ENCODE data around the gene SMYD1.

SMYD1 gene

DNA sequence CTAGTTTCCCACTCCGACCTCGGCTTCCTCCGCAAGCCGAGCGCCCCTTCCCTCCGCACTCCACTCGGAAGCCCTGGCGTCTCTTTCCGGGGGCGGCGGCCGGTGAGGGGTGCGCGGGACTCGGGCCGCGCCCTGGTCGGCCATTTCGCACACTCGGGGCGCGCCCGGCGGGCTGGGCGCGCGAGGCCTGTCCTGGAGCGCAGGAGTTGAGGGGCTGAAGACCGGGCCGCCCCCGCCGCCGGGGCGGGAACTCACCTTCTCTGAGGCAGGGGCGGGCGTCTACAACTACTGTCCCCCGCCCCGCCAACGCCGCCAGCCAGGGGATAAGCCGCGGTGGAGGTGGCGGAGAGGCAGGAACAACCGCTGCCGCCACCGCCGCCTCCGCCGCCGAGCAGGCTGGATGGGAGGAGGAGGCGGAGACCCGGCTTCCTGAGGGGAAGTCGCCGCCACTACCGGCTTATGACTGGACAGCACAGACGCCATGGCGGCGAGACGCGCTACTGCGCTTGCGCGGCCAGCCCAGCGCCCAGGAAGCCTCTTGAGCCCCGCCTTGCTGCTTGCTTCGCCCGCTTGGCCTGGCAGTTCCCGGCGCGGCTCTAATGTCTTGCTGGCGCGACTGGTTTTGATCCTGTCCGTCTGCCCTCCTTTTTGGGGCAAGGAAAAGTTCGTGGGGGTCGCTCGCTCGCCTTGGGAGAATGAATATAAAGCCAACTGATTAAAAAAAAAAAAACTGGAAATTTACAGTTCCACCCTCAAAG, 12.1 kb upstream of the SMYD1 start, which contains the start of gene KRCC1:
TSS of gene KRCC1 (minus strand) at position 413 of the 758 bp plus-strand sequence. CDS start 27,220 bp downstream, outside the sequence.
- DNase-seq (ENCODE audit: low read depth) = peak; percentile 85

- no peak for DNase-seq (ENCODE audit: low read depth)
These were observed 10.2 kb upstream of the SMYD1 start for GRCh38 chr2:88057437-88057844.

GRCh38 chr2:88058191-88058590, 9.4 kb upstream of the SMYD1 start:
- no peak for DNase-seq (ENCODE audit: low read depth)

GRCh38 chr2:88059979-88060906, 7.4 kb upstream of the SMYD1 start:
- DNase-seq (ENCODE audit: low read depth) = no peak

DNA sequence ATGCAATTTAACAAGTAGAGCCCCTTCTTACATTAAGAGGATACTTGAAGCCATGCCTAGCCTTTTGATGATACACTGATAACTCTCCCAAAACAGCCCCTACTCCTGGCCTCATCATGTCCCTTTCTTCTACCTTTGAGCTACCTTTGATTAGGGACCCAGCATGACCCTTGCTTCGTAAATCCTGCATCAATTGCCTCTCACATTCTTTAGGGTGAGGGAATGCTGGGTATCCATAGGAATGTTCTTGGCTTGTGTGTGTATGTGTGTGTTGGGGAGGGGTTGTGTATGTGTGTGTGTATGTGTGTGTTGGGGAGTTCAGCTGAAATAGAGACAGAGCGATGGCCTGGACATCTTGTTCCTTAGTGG, 6.7 kb upstream of the SMYD1 start:
- no peak for DNase-seq (ENCODE audit: low read depth)

- DNase-seq (ENCODE audit: low read depth) = no peak
These were observed 6.3 kb upstream of the SMYD1 start for GRCh38 chr2:88061295-88061694.

DNA sequence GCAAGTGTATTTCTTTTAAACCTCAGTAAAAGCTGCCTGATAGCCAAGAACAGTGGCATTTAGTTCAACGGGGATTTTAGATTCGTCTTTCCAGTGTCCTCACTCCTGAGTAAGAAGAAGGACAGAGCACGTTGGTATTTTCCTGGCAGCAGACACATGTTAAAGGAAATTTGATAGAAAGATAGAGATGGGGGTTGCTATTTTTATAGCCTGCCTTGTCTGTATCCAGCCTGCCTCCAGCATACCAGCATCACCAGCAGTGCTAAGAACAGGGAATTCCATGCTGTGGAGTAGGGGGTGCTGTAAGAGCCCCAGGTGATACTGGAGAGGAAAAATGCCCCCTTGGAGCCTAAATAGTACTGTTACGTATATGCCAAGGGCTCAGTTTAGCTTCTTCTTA, 1.1 kb upstream of the SMYD1 start:
- no peak for DNase-seq (ENCODE audit: low read depth)

DNA sequence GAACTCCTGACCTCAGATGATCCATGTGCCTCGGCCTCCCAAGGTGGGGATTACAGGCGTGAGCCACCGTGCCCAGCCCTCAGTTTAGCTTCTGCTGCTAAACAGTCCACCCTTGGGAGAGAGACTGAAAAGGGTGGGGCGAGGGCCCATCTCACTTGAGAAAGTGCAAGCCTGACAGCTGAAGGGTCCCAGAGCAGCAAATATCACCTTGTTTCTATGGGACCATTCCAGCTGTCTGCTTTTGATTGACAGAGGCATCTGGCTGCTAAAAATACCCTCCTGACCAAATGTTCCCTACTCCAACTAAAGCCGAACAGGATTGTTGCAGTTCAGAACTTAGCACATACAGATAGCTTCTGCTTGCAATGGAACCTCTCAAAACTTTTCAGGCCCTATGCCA, 436 bp upstream of the SMYD1 start:
- no peak for DNase-seq (ENCODE audit: low read depth)

DNA sequence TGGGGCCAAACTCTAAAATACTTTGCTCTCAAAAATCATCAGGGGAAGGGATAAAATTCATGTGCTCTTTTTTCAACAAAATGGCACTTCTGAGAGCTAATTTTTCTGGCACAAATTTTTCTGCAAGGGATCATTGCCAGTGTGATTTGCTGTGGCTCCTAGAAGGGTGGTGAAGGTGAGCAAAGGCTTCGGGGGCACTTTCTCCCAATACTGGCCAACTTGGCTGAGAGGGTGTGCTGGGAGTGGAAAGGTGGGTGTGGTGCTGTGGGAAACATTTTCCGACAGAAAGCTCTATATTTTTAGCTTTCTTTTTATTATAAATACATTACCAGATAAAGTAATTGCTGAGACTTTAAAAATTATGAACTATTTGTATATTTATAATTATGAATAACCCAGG, 419 bp downstream of the SMYD1 start:
- no peak for DNase-seq (ENCODE audit: low read depth)

DNA sequence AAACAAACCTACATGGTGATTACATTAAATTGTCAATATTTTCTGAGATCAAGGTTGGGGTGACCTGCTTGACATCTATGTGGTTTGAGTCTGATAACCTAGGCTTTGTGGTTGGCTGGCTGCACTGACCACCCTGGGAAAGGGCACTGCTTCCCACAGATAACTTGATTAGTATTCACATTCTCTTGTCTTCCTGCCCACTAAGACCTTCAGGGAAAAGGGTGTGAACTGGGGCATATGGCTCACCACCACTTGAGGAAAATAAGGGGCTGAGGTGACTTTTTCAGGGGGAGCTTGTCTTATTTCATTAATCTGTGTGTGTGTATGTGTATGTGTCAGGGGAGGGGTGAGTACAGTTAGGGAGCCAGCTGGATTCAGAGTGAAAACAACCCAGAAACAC, 1.5 kb downstream of the SMYD1 start:
- no peak for DNase-seq (ENCODE audit: low read depth)

DNA sequence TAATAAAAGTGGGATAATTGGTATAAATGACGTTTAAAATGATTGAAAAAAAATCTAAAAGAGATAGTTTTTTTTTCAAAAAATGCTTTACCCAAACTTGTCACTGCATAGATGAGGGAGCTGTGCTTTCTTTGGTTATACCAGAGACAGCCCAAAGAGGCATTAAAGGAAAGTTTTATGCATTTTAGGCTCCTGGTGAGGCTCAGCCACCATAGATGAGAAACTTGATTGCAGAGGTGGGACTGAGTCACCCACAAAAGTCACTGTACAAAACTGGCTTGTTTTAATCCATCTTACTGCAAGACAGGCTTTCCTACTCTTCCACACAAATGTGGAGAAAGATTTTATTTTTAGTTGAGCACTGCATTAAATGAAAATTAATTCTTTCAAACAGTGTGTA, 2.4 kb downstream of the SMYD1 start:
- no peak for DNase-seq (ENCODE audit: low read depth)

- DNase-seq (ENCODE audit: low read depth) = no peak
These were observed 3.7 kb downstream of the SMYD1 start for GRCh38 chr2:88071365-88071764.

DNA sequence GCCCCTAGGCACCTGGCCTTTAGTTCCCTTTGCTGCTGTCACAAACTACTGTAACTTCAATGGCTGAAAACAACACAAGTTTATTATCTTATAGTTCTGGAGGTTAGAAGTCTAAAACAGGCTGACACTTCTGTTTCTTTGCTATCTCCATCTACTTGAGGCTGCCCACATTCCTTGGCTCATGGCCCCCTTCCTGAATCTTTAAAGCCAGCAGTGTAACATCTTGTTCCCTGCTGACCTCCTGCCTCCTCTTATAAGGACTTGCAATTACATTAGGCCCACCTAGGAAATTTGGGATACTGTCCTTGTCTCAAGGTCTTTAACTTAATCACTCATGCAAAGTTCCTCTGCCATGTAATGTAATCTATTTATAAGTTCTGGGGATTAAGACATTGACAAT, 6.5 kb downstream of the SMYD1 start:
- DNase-seq (ENCODE audit: low read depth) = no peak

- no peak for DNase-seq (ENCODE audit: low read depth)
These were observed 7.2 kb downstream of the SMYD1 start for GRCh38 chr2:88074854-88075292.

GRCh38 chr2:88077080-88077479, 9.5 kb downstream of the SMYD1 start:
- DNase-seq (ENCODE audit: low read depth) = no peak

- DNase-seq (ENCODE audit: low read depth) = no peak
These were observed 11.1 kb downstream of the SMYD1 start for GRCh38 chr2:88078643-88079172.

DNA sequence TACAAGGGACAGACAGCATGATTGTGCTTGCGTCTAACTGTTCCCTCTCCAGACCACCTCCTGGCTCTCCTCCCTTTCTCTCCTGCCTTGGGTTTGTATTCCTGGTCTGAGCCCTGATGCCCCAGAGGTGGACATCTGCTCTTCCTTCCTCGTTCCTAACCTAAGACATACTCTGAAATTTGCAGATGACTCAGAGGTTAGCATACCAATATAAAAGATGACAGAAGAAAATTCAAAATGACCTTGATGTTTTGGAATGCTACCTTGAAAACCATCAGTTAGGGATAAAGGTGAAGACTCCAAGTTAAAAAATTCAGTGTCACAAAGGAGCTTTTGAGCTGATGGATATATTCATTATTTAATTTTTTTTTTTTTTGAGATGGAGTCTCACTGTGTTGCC, 12.9 kb downstream of the SMYD1 start:
- no peak for DNase-seq (ENCODE audit: low read depth)

GRCh38 chr2:88081924-88082608, 14.4 kb downstream of the SMYD1 start:
- DNase-seq (ENCODE audit: low read depth) = no peak

DNA sequence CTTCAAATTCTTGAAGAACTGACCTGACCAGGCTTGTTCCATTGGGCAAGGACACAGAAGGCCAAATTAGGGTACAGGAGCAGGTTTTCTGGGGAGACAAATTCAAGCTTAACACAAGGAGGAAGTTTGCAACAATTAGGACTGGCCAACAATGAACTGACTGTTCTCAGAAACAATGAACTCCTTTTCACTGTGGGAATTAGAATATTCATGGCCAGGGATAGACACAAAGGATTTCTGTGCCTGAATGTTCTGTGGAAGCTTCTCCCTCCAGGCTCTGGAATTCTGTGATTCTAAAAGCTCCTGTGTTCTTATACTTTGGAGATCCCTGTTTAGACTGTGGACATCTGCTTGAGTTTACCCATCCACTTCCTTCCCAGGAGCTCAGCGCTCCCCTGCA, 15.2 kb downstream of the SMYD1 start:
- no peak for DNase-seq (ENCODE audit: low read depth)

- no peak for DNase-seq (ENCODE audit: low read depth)
These were observed 17.5 kb downstream of the SMYD1 start for GRCh38 chr2:88085099-88085498.

- no peak for DNase-seq (ENCODE audit: low read depth)
These were observed 18.0 kb downstream of the SMYD1 start for GRCh38 chr2:88085602-88086001.

- DNase-seq (ENCODE audit: low read depth) = no peak
These were observed 18.8 kb downstream of the SMYD1 start for GRCh38 chr2:88086401-88086800.

Data from GM04504 (cell line).